ENCODE results near the gene LACC1.

LACC1 gene

DNA sequence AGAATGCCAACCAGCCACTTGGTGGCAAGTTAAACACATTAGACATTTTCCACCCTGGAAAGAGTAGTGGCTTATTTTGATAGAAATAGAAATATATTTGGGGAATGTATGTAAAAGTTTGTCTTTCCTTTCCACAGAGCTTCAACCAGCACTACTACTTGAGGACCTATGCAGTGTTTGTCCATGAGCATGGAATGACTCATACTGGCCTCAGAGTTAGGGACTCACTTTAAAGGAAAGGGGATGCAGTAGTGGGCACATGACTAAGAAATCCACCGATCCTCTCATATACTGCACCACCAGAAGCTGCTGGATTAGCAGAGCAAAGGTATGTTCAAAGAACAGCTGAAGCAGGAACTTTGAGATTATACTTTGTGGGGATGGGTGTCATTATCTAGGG, 62.6 kb downstream of the LACC1 start:
- no peak for TF ChIP-seq POLR2A (IDR thresholded peaks at IDR 0.05; ENCODE audit: low read length)
- no peak for DNase-seq
